Coronary artery (tissue), 2 donors: ENCODE results near the gene CDC25B.

Source experiments
- DNase-seq: peaks from one replicate; pipeline ENCODE4 v3.0.0-alpha.2; 2017; ENCODE audit warnings: low spot score
- H3K27ac ChIP-seq, 2 donors: fragments of 200-600 bp; sonication (generic); one replicate each; pipeline ENCODE4 v1.5.1; 2016 to 2019
- H3K4me3 ChIP-seq: fragments of 200-600 bp; sonication (generic); 2 replicates; pipeline ENCODE4 v1.5.1; 2016; ENCODE audit warnings: mild to moderate bottlenecking, moderate library complexity
- TF ChIP-seq, protein P1 (sequence below): fragments of 200-600 bp; sonication (generic); IDR thresholded peaks from one replicate; pipeline ENCODE4 v1.5.1; 2019; ENCODE audit warnings: antibody characterized with exemption

The CDC25B gene

DNA sequence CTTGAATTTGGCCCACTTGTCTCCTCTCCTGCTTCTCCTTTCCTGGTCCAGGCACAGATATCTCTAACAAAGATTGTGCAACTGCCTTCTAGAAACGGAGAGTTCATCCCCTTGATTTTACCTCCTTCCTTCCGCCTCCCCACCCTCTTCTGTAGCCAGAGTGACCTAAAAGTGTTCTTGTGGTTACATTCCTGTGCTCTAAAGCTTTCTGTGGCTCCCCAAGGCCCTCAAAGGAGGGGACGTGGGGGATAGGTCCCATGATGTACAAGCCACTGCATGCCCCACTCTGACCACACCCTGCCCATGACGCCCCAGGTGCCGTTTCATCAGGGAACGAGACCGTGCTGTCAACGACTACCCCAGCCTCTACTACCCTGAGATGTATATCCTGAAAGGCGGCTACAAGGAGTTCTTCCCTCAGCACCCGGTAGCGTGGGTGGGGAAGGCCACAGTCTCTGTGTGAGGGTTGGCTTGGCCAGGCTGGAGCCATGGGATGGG is 8.2 kb downstream of the CDC25B start:
- no peak for DNase-seq
- Histone ChIP-seq H3K4me3 (no peak overlapping the region), H3K27ac (peak overlapping the region; percentile 30 to 95)
- TF ChIP-seq, protein P1, sequence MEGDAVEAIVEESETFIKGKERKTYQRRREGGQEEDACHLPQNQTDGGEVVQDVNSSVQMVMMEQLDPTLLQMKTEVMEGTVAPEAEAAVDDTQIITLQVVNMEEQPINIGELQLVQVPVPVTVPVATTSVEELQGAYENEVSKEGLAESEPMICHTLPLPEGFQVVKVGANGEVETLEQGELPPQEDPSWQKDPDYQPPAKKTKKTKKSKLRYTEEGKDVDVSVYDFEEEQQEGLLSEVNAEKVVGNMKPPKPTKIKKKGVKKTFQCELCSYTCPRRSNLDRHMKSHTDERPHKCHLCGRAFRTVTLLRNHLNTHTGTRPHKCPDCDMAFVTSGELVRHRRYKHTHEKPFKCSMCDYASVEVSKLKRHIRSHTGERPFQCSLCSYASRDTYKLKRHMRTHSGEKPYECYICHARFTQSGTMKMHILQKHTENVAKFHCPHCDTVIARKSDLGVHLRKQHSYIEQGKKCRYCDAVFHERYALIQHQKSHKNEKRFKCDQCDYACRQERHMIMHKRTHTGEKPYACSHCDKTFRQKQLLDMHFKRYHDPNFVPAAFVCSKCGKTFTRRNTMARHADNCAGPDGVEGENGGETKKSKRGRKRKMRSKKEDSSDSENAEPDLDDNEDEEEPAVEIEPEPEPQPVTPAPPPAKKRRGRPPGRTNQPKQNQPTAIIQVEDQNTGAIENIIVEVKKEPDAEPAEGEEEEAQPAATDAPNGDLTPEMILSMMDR = no peak

DNA sequence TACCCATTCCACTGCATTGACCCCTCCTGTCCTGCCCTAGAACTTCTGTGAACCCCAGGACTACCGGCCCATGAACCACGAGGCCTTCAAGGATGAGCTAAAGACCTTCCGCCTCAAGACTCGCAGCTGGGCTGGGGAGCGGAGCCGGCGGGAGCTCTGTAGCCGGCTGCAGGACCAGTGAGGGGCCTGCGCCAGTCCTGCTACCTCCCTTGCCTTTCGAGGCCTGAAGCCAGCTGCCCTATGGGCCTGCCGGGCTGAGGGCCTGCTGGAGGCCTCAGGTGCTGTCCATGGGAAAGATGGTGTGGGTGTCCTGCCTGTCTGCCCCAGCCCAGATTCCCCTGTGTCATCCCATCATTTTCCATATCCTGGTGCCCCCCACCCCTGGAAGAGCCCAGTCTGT is 8.7 kb downstream of the CDC25B start:
- Histone ChIP-seq H3K4me3 (no peak overlapping the region), H3K27ac (peak overlapping the region; percentile 30 to 95)
- TF ChIP-seq, protein P1 = no peak
- DNase-seq = no peak

DNA sequence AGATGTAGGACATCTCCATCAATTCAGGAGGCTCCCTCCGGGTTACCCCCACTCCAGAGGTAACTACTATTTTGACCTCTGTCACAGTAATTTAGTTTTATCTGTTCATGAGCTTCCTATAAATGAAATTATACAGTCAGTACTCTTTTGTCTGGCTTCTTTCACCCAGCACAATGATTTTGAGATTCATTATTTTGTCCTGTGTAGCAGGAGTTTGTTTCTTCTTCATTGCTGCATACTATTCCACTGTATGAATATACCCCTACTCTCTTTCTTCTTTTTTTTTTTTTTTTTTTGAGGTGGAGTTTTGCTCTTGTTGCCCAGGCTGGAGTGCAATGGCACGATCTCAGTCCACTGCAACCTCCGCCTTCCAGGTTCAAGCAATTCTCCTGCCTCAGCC is 12.4 kb downstream of the CDC25B start:
- no peak for DNase-seq
- Histone ChIP-seq H3K27ac (peak overlapping the region; percentile 93 to 95), H3K4me3 (peak overlapping the region; percentile 50)
- TF ChIP-seq, protein P1 = no peak

DNA sequence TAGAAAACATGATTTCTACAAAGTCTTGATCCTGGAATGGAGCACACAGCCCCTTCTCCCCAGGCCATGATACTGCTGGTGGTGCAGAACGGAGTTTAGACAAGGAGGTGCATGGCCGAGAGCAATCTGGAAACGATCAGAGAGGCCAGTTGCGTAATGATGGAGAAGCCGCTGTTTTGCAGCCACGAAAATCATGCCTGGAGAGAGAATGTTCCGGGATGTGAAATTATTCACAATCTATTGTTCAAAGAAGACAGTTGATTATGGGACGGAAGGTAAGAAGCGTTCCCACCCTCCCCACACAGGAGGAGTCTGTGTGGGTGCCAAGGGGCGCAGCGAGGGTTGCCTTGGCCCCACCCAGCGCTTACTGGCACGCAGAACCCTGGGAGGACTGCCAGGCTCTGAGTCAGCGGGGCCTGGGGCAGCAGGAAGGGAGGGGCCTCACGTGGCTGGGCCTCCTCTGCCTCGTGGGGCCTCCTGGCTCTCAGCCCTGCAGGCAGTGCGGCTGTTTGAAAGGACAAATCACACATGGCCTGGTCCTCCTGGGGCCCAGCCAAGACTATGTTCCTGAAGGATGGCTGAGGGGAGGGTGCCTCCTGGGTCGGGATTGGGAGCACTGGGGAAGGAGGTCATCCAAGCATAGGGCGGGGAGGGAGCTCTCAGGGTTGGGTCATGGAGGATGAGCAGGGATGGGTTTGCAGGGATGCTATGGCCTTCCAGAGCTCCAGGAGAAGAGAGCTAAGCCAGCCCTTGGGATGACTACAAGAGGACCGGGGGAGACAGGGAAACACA is 15.6 kb downstream of the CDC25B start:
- peak; percentile 99 for DNase-seq

DNA sequence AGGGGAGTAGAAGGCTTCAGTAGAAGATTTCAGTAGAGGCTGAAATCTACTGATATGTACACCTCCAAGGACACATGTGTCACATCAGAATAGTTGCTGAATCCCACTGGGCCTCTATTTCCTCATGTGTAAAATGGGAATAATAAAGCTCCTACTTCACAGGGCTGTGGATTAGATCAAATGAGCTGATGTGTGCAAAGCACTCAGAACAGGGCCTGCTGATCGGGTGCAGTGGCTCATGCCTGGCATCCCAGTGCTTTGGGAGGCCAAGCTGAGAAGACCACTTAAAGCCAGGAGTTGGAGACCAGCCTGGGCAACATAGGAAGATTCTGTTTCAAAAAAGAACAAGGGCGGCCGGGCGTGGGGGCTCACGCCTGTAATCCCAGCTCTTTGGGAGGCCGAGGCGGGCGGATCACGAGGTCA is 16.2 kb downstream of the CDC25B start:
- TF ChIP-seq, protein P1 = no peak
- peak overlapping the region; percentile 91 to 93 for H3K27ac ChIP-seq
- peak overlapping the region; percentile 71 for H3K4me3 ChIP-seq
- peak; percentile 73 for DNase-seq

More for the DNA sequence above, 15.6 kb downstream of the CDC25B start:
- Histone ChIP-seq H3K27ac (peak overlapping the region; percentile 91 to 93), H3K4me3 (peak overlapping the region; percentile 71)
- TF ChIP-seq, protein P1 = no peak

DNA sequence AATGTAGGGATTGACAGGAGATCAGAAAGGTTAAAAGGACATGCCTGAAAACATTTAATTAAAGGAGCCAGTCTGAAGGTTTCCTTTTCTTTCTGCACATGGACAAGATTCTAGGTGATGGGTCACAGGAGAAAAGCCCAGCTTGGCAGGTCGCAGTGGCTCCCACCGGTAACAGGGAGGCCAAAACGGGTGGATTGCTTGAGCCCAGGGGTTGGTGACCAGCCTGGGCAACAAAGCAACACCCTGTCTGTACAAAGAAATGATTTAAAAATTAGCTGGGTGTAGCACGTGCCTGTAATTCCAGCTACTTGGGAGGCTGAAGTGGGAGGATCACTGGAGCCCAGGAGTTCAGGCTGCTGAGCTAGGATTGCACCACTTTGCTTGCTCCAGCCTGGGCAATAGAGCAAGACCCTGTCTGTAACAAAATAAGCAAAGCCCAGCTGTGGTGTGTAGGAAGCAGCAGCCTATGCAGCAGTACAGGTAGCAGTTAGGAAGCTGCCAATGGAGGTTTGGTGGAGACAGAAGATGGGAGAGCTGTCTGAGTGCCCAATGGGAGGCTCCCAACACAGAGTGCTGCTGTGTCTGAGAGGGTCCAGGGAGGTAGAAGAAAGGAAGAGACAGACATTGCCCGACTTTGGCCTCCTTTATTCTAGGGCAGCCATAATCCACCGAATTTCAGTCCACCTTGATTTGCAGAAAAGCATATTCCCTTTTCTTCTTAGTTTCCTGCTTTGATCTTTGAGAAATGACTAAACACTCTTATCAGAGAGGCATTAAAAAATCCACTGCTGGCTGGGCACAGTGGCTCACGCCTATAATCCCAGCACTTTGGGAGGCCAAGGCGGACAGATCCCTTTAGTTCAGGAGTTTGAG is 17.1 kb downstream of the CDC25B start:
- TF ChIP-seq, protein P1 = no peak
- DNase-seq = no peak
- no peak overlapping the region for H3K4me3 ChIP-seq
- H3K27ac ChIP-seq = peak overlapping the region in 1 of 2 donors; percentile 93
